ENCODE results near the gene TTLL6. TPM values are rescaled to one million over a fixed set of nuclear protein-coding genes. Genes with fewer than 3 reads are reported as not detected.

TTLL6 gene
- total and polyA plus RNA-seq, 4 donors = 0.02 to 0.08 TPM; not detected in 2

DNA sequence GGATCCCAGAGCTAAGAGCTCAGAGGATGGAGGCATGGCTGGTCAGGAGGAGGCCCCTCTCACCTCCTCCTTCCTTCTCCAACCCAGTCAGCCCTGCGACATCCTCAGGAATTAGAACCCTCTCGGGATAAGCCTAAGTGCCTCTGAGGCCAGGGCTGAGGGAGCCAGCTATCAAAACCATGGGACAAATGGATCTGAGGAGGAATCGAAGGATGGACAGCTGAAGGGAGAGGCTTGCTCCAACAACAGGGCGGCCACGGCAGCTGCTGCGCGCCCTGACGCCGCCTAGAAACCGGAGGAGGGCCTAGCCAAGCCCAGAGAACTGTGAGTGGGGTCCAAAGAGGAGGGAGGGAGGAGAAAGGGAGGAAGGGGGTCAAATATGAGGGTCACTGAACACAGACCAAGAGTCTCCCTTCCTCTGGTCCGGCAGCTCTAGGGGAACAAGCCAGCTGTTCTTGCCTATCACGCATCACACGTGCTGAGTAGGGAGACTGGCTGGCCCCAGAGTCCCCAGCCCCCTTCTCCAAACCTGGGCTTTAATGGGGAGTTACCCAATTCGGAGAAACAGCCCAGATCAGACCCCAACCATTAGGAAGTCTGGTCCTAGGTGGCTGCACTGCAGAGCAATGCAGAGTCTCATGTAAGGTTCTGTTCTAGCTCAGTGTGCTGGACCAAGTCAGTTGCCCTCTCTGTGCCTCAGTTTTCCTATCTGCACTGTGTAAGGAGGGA, 82.5 kb downstream of the TTLL6 start:
- no peak for TF ChIP-seq RXRA (IDR thresholded peaks at IDR 0.05)
- TF ChIP-seq JUND (IDR thresholded peaks at IDR 0.05) = no peak
- no peak for TF ChIP-seq HNF4G (IDR thresholded peaks at IDR 0.05)
- TF ChIP-seq YY1 (IDR thresholded peaks at IDR 0.05) = no peak
- no peak for TF ChIP-seq ZBTB33 (IDR thresholded peaks at IDR 0.05)
- TF ChIP-seq RAD21 (IDR thresholded peaks at IDR 0.05) = no peak
- TF ChIP-seq FOXA2 (IDR thresholded peaks at IDR 0.05) = no peak
- Histone ChIP-seq H3K4me3 (ENCODE audit: low read depth in 1 of 3, low read length in 3 of 3) (no peak overlapping the region), H3K36me3 (ENCODE audit: control insufficient read depth in 4 of 4, insufficient read depth in 3 of 4, low read depth in 1 of 4, low read length in 3 of 4) (peaks cover 0 to 2% (median 0%) of the 10 kb centered on the region in 4 donors), H3K27ac (ENCODE audit: low read depth in 1 of 2, low read length in 2 of 2) (no peak overlapping the region), H3K9me3 (ENCODE audit: control insufficient read depth in 4 of 4, low read length in 3 of 4) (no peaks in the 10 kb centered on the region), H3K27me3 (ENCODE audit: control insufficient read depth in 4 of 4, insufficient read depth in 4 of 4, low read length in 3 of 4) (peaks cover 3 to 43% (median 28%) of the 10 kb centered on the region in 4 donors), H3K4me1 (ENCODE audit: control insufficient read depth in 4 of 4, insufficient read depth in 4 of 4, low read length in 3 of 4) (peaks cover 0 to 4% (median 2%) of the 10 kb centered on the region in 4 donors), H3K9ac (ENCODE audit: low read depth in 1 of 2, low read length in 2 of 2) (no peak overlapping the region)
- no peak for DNase-seq (ENCODE audit: low spot score)
- 16% methylated on average over 14 of the region's 14 CpGs for WGBS

GRCh38 chr17:48733632-48734328, 83.2 kb downstream of the TTLL6 start:
- TF ChIP-seq FOXA2 (IDR thresholded peaks at IDR 0.05) = no peak
- Histone ChIP-seq H3K27me3 (ENCODE audit: control insufficient read depth in 4 of 4, insufficient read depth in 4 of 4, low read length in 3 of 4) (peaks cover 3 to 44% (median 24%) of the 10 kb centered on the region in 4 donors), H3K27ac (ENCODE audit: low read depth in 1 of 2, low read length in 2 of 2) (no peak overlapping the region), H3K9ac (ENCODE audit: low read depth in 1 of 2, low read length in 2 of 2) (no peak overlapping the region), H3K4me3 (ENCODE audit: low read depth in 1 of 3, low read length in 3 of 3) (no peak overlapping the region), H3K9me3 (ENCODE audit: control insufficient read depth in 4 of 4, low read length in 3 of 4) (no peaks in the 10 kb centered on the region), H3K4me1 (ENCODE audit: control insufficient read depth in 4 of 4, insufficient read depth in 4 of 4, low read length in 3 of 4) (peaks cover 0 to 7% (median 0%) of the 10 kb centered on the region in 4 donors), H3K36me3 (ENCODE audit: control insufficient read depth in 4 of 4, insufficient read depth in 3 of 4, low read depth in 1 of 4, low read length in 3 of 4) (peaks cover 0 to 2% (median 0%) of the 10 kb centered on the region in 4 donors)
- WGBS = 18% methylated on average over 22 of the region's 22 CpGs
- no peak for DNase-seq (ENCODE audit: low spot score)

GRCh38 chr17:48732688-48733629, 84.1 kb downstream of the TTLL6 start:
- Histone ChIP-seq H3K9me3 (ENCODE audit: control insufficient read depth in 4 of 4, low read length in 3 of 4) (no peaks in the 10 kb centered on the region), H3K36me3 (ENCODE audit: control insufficient read depth in 4 of 4, insufficient read depth in 3 of 4, low read depth in 1 of 4, low read length in 3 of 4) (peaks cover 0 to 2% (median 0%) of the 10 kb centered on the region in 4 donors), H3K27me3 (ENCODE audit: control insufficient read depth in 4 of 4, insufficient read depth in 4 of 4, low read length in 3 of 4) (peaks cover 3 to 37% (median 19%) of the 10 kb centered on the region in 4 donors), H3K9ac (ENCODE audit: low read depth in 1 of 2, low read length in 2 of 2) (no peak overlapping the region), H3K4me3 (ENCODE audit: low read depth in 1 of 3, low read length in 3 of 3) (no peak overlapping the region), H3K4me1 (ENCODE audit: control insufficient read depth in 4 of 4, insufficient read depth in 4 of 4, low read length in 3 of 4) (peaks cover 0 to 7% (median 3%) of the 10 kb centered on the region in 4 donors), H3K27ac (ENCODE audit: low read depth in 1 of 2, low read length in 2 of 2) (no peak overlapping the region)
- WGBS = 11% methylated on average over 50 of the region's 50 CpGs
- no peak for DNase-seq (ENCODE audit: low spot score)
- TF ChIP-seq, protein P1, sequence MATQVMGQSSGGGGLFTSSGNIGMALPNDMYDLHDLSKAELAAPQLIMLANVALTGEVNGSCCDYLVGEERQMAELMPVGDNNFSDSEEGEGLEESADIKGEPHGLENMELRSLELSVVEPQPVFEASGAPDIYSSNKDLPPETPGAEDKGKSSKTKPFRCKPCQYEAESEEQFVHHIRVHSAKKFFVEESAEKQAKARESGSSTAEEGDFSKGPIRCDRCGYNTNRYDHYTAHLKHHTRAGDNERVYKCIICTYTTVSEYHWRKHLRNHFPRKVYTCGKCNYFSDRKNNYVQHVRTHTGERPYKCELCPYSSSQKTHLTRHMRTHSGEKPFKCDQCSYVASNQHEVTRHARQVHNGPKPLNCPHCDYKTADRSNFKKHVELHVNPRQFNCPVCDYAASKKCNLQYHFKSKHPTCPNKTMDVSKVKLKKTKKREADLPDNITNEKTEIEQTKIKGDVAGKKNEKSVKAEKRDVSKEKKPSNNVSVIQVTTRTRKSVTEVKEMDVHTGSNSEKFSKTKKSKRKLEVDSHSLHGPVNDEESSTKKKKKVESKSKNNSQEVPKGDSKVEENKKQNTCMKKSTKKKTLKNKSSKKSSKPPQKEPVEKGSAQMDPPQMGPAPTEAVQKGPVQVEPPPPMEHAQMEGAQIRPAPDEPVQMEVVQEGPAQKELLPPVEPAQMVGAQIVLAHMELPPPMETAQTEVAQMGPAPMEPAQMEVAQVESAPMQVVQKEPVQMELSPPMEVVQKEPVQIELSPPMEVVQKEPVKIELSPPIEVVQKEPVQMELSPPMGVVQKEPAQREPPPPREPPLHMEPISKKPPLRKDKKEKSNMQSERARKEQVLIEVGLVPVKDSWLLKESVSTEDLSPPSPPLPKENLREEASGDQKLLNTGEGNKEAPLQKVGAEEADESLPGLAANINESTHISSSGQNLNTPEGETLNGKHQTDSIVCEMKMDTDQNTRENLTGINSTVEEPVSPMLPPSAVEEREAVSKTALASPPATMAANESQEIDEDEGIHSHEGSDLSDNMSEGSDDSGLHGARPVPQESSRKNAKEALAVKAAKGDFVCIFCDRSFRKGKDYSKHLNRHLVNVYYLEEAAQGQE (IDR thresholded peaks at IDR 0.05) = no peak
- TF ChIP-seq NR2F2 (IDR thresholded peaks at IDR 0.05) (no peak), HNF4A (conservative IDR thresholded peaks at IDR 0.05) (no peak), MAX (IDR thresholded peaks at IDR 0.05) (no peak), EGR1 (IDR thresholded peaks at IDR 0.05; ENCODE audit: low read depth in 2 of 2) (no peak), FOXA2 (IDR thresholded peaks at IDR 0.05) (no peak), ZBTB33 (IDR thresholded peaks at IDR 0.05) (no peak), FOXA1 (IDR thresholded peaks at IDR 0.05) (no peak), RXRA (IDR thresholded peaks at IDR 0.05) (no peak)
- TF ChIP-seq, protein P2, sequence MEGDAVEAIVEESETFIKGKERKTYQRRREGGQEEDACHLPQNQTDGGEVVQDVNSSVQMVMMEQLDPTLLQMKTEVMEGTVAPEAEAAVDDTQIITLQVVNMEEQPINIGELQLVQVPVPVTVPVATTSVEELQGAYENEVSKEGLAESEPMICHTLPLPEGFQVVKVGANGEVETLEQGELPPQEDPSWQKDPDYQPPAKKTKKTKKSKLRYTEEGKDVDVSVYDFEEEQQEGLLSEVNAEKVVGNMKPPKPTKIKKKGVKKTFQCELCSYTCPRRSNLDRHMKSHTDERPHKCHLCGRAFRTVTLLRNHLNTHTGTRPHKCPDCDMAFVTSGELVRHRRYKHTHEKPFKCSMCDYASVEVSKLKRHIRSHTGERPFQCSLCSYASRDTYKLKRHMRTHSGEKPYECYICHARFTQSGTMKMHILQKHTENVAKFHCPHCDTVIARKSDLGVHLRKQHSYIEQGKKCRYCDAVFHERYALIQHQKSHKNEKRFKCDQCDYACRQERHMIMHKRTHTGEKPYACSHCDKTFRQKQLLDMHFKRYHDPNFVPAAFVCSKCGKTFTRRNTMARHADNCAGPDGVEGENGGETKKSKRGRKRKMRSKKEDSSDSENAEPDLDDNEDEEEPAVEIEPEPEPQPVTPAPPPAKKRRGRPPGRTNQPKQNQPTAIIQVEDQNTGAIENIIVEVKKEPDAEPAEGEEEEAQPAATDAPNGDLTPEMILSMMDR (IDR thresholded peaks at IDR 0.05; ENCODE audit: low read depth, low read length, missing input control) = no peak
